ENCODE data around the gene KLHL2. TPM values are rescaled to one million over a fixed set of nuclear protein-coding genes. Genes with fewer than 3 reads are reported as not detected.
A peak's percentile ranks its signal among the peaks of the same experiment; 100 is the strongest.

Gene KLHL2
- total RNA-seq, 1 donor from 2014 or later: 28.2 TPM

DNA sequence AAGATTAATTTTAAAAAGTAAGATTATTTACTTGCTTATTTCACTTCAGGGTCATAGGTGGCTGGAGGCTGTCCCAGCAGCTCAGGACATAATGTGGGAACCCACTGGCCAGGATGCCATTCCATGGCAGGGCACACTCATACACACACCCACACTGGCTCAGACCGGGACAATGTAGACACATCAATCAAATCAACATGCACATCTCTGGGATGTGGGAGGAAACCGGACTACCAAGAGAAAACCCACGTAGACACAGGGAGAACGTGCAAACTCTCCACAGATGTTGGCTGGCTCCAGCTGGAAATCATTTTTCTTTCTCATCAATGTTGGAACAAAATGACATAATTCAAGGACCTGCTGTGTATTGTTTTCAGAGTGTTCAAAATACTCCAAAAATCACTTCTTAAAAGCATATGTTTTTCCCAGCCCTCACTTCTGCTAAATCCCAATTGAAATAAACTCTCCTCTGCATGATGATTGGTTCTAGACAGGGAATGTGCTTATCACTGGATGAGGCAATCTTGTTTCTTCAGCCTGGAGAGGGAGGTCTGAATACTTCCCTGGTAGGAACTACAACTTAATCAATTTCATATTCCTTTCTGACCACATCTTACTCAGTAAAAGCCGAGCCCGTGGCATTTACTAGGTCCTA, 152.8 kb downstream of the KLHL2 start:
- TF ChIP-seq EZH2 (IDR thresholded peaks at IDR 0.05; ENCODE audit: insufficient read depth, low read length): no peak
- TF ChIP-seq, protein P1, sequence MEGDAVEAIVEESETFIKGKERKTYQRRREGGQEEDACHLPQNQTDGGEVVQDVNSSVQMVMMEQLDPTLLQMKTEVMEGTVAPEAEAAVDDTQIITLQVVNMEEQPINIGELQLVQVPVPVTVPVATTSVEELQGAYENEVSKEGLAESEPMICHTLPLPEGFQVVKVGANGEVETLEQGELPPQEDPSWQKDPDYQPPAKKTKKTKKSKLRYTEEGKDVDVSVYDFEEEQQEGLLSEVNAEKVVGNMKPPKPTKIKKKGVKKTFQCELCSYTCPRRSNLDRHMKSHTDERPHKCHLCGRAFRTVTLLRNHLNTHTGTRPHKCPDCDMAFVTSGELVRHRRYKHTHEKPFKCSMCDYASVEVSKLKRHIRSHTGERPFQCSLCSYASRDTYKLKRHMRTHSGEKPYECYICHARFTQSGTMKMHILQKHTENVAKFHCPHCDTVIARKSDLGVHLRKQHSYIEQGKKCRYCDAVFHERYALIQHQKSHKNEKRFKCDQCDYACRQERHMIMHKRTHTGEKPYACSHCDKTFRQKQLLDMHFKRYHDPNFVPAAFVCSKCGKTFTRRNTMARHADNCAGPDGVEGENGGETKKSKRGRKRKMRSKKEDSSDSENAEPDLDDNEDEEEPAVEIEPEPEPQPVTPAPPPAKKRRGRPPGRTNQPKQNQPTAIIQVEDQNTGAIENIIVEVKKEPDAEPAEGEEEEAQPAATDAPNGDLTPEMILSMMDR (IDR thresholded peaks at IDR 0.05; ENCODE audit: insufficient read depth, low read depth, low read length): no peak
- H3K4me3 ChIP-seq (ENCODE audit: insufficient read depth, low read depth, low read length): no peak overlapping the region
- H3K9ac ChIP-seq (ENCODE audit: low read length): no peak overlapping the region
- peak; percentile 60 for DNase-seq (ENCODE audit: low read depth)
- H3K9me3 Mint-ChIP-seq (ENCODE audit: unreplicated experiment): no peaks in the 10 kb centered on the region
- no peak overlapping the region for H2AFZ ChIP-seq (ENCODE audit: low read depth, low read length)
- peak overlapping the region; percentile 53 for H3K27ac Mint-ChIP-seq (ENCODE audit: unreplicated experiment)
- H3K27me3 Mint-ChIP-seq (ENCODE audit: low read depth, unreplicated experiment): no peaks in the 10 kb centered on the region
- no peak for FAIRE-seq
- H3K9me3 ChIP-seq (ENCODE audit: insufficient read depth, low read depth, low read length): no peaks in the 10 kb centered on the region
- no peaks in the 10 kb centered on the region for H4K20me1 ChIP-seq (ENCODE audit: insufficient read depth, low read length)
- peaks cover 27% of the 10 kb centered on the region for H3K4me1 Mint-ChIP-seq (ENCODE audit: low read depth, unreplicated experiment)
- no peaks in the 10 kb centered on the region for H3K79me2 ChIP-seq (ENCODE audit: insufficient read depth, low read length)
- no peaks in the 10 kb centered on the region for H3K36me3 Mint-ChIP-seq (ENCODE audit: low read depth, unreplicated experiment)
- H3K4me2 ChIP-seq (ENCODE audit: low read length): no peak overlapping the region
- H3K4me3 Mint-ChIP-seq (ENCODE audit: unreplicated experiment): no peak overlapping the region
- H3K27ac ChIP-seq (ENCODE audit: low read depth, low read length): no peak overlapping the region
- no peaks in the 10 kb centered on the region for H3K4me1 ChIP-seq (ENCODE audit: insufficient read depth, low read length)
- H3K36me3 ChIP-seq (ENCODE audit: insufficient read depth, low read length): no peaks in the 10 kb centered on the region
- no peaks in the 10 kb centered on the region for H3K27me3 ChIP-seq (ENCODE audit: insufficient read depth, low read length)

DNA sequence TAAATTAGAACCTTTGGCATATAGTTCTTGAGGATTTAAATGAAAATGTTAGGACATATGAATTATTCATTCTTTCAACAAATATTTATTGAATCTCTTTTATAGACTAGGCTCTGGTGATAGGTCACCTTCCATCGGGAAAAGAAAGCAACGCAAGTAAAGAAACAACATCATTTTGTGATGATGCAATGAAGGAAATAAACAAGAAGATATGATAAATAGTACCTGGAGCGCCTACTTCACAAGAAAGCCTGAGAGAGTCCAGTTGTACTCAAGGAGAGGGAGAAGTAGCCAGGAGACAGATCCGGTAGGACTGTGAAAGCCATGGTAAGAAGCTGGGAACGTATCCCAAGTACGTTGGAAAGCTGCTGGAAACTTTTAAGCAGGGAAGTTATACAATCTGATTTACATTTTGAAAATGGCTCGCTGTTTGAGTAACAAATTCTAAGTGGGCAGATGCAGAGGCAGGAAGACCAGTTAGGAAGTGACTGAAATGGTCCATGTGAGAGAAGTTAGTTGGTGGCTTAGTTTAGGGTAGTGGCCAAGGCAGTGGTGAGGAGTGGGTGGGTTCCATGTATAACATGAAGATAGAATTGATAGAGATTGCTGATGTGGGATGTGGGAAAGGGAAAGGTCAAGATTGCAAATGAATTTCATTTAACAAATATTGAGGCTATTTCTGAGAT, 153.8 kb downstream of the KLHL2 start:
- no peak for FAIRE-seq
- Histone ChIP-seq H3K36me3 (ENCODE audit: insufficient read depth, low read length) (no peaks in the 10 kb centered on the region), H3K4me1 (ENCODE audit: insufficient read depth, low read length) (no peaks in the 10 kb centered on the region), H3K9me3 (ENCODE audit: insufficient read depth, low read depth, low read length) (no peaks in the 10 kb centered on the region), H3K27me3 (ENCODE audit: insufficient read depth, low read length) (no peaks in the 10 kb centered on the region), H2AFZ (ENCODE audit: low read depth, low read length) (no peak overlapping the region), H4K20me1 (ENCODE audit: insufficient read depth, low read length) (no peaks in the 10 kb centered on the region), H3K9ac (ENCODE audit: low read length) (no peak overlapping the region), H3K79me2 (ENCODE audit: insufficient read depth, low read length) (no peaks in the 10 kb centered on the region), H3K4me2 (ENCODE audit: low read length) (no peak overlapping the region), H3K4me3 (ENCODE audit: insufficient read depth, low read depth, low read length) (no peak overlapping the region), H3K27ac (ENCODE audit: low read depth, low read length) (no peak overlapping the region)
- Mint-ChIP-seq H3K4me3 (ENCODE audit: unreplicated experiment) (no peak overlapping the region), H3K9me3 (ENCODE audit: unreplicated experiment) (no peaks in the 10 kb centered on the region), H3K4me1 (ENCODE audit: low read depth, unreplicated experiment) (peaks cover 27% of the 10 kb centered on the region), H3K27me3 (ENCODE audit: low read depth, unreplicated experiment) (no peaks in the 10 kb centered on the region), H3K27ac (ENCODE audit: unreplicated experiment) (peak overlapping the region; percentile 63), H3K36me3 (ENCODE audit: low read depth, unreplicated experiment) (no peaks in the 10 kb centered on the region)
- TF ChIP-seq, protein P1 (IDR thresholded peaks at IDR 0.05; ENCODE audit: insufficient read depth, low read depth, low read length): no peak
- TF ChIP-seq EZH2 (IDR thresholded peaks at IDR 0.05; ENCODE audit: insufficient read depth, low read length): no peak
- no peak for DNase-seq (ENCODE audit: low read depth)

DNA sequence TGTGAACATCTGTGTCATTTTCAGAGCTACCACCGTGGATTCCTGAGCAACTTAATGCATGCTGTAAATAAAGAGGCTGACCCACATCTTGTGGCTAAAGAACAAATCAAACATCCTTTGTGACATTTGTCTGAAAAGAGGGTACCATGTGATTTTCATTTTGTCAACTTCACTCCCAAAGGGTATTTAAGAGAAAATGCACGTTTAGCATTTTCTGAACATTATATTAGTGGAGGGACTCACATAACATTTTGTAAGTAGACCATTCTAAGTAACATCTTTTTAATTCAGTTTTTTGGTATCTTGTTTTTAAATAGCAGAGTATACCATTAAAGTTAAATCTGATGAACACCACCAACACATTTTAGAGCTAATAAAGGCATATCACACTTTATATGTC, 154.4 kb downstream of the KLHL2 start:
- no peak for DNase-seq (ENCODE audit: low read depth)
- Histone ChIP-seq H3K4me1 (ENCODE audit: insufficient read depth, low read length) (no peaks in the 10 kb centered on the region), H4K20me1 (ENCODE audit: insufficient read depth, low read length) (no peaks in the 10 kb centered on the region), H3K36me3 (ENCODE audit: insufficient read depth, low read length) (no peaks in the 10 kb centered on the region), H3K9ac (ENCODE audit: low read length) (no peak overlapping the region), H3K79me2 (ENCODE audit: insufficient read depth, low read length) (no peaks in the 10 kb centered on the region), H3K27me3 (ENCODE audit: insufficient read depth, low read length) (no peaks in the 10 kb centered on the region), H3K4me2 (ENCODE audit: low read length) (no peak overlapping the region), H2AFZ (ENCODE audit: low read depth, low read length) (no peak overlapping the region), H3K9me3 (ENCODE audit: insufficient read depth, low read depth, low read length) (no peaks in the 10 kb centered on the region), H3K4me3 (ENCODE audit: insufficient read depth, low read depth, low read length) (no peak overlapping the region), H3K27ac (ENCODE audit: low read depth, low read length) (no peak overlapping the region)
- Mint-ChIP-seq H3K9me3 (ENCODE audit: unreplicated experiment) (no peaks in the 10 kb centered on the region), H3K27me3 (ENCODE audit: low read depth, unreplicated experiment) (no peaks in the 10 kb centered on the region), H3K4me1 (ENCODE audit: low read depth, unreplicated experiment) (peaks cover 27% of the 10 kb centered on the region), H3K27ac (ENCODE audit: unreplicated experiment) (no peak overlapping the region), H3K4me3 (ENCODE audit: unreplicated experiment) (no peak overlapping the region), H3K36me3 (ENCODE audit: low read depth, unreplicated experiment) (no peaks in the 10 kb centered on the region)
- FAIRE-seq: no peak
- TF ChIP-seq EZH2 (IDR thresholded peaks at IDR 0.05; ENCODE audit: insufficient read depth, low read length): no peak
- TF ChIP-seq, protein P1 (IDR thresholded peaks at IDR 0.05; ENCODE audit: insufficient read depth, low read depth, low read length): no peak

All from astrocyte (in vitro differentiated cells and primary cell).